Gastrocnemius medialis (tissue), 4 donors: ENCODE measurements around the gene SLC36A3. TPM values are rescaled to one million over a fixed set of nuclear protein-coding genes. Genes with fewer than 3 reads are reported as not detected.

ENCODE experiments used
- ATAC-seq, 2 donors: fragments of 150-250 bp; one replicate each; pipeline ENCODE4 v1.9.1; 2016
- DNase-seq, 2 donors: peaks; one replicate each; pipeline ENCODE4 v3.0.0-alpha.2; 2019
- H3K27ac ChIP-seq, 4 donors: fragments of 200-600 bp; sonication (generic); 1 replicate in 1 of 4; 2 replicates in 3 of 4; pipeline ENCODE4 v1.5.1; 2016 to 2018; ENCODE audit warnings: mild to moderate bottlenecking in 2 of 4, moderate library complexity in 1 of 4
- H3K27me3 ChIP-seq, 3 donors: fragments of 200-600 bp; sonication (generic) in 2 of 3; 1 replicate in 1 of 3; 2 replicates in 2 of 3; pipeline versions ENCODE4 v1.5.1 to v1.6.0; 2016 to 2019; ENCODE audit warnings: mild to moderate bottlenecking in 1 of 3, moderate library complexity in 1 of 3
- H3K36me3 ChIP-seq, 2 donors: fragments of 200-600 bp; sonication (generic) in 1 of 2; one replicate each; pipeline ENCODE4 v1.5.1; 2017 to 2018
- H3K4me1 ChIP-seq, 2 donors: fragments of 200-600 bp; sonication (generic) in 1 of 2; one replicate each; pipeline ENCODE4 v1.5.1; 2016 to 2017; ENCODE audit warnings: mild to moderate bottlenecking in 2 of 2
- H3K4me3 ChIP-seq, 4 donors: fragments of 200-600 bp; sonication (generic) in 3 of 4; 1 replicate in 1 of 4; 2 replicates in 3 of 4; pipeline ENCODE4 v1.5.1; 2016 to 2019; ENCODE audit warnings: mild to moderate bottlenecking in 2 of 4
- H3K9me3 ChIP-seq, 3 donors: fragments of 200-600 bp; sonication (generic) in 2 of 3; 1 replicate in 1 of 3; 2 replicates in 2 of 3; pipeline ENCODE4 v1.5.1; 2016 to 2019
- CTCF ChIP-seq, 5 experiments: fragments of 450-650 bp in 3 of 5; fragments of 200-600 bp in 2 of 5; sonication (generic) in 2 of 5; IDR thresholded peaks in 4 of 5; conservative IDR thresholded peaks in 1 of 5; 1 replicate in 4 of 5; 2 replicates in 1 of 5; pipeline ENCODE4 v1.5.1; 2016 to 2019; ENCODE audit warnings: antibody characterized with exemption in 5 of 5, mild to moderate bottlenecking in 3 of 5, moderate library complexity in 3 of 5
- POLR2A ChIP-seq, 2 donors: fragments of 450-650 bp; IDR thresholded peaks; one replicate each; pipeline ENCODE4 v1.6.1; 2017; ENCODE audit warnings: antibody characterized with exemption in 2 of 2, mild to moderate bottlenecking in 2 of 2, moderate library complexity in 2 of 2
- in situ Hi-C, 4 donors: fragments of 200-750 bp; cut with MboI; loops; one replicate each; pipeline versions ENCODE4 v1.15.0 to v1.8.0; 2017; ENCODE audit warnings: low sequenced_read_pairs in 4 of 4
- intact Hi-C: fragments of 100-400 bp; cut with DNase I; formaldehyde crosslinking; loops from one replicate; pipeline ENCODE4 v1.15.1; 2023; ENCODE audit warnings: low total_unique reads
- total RNA-seq, 4 donors: library from RNA; depleted of rRNA; stranded (reverse); fragments of >200 nt; gene quantifications; one replicate each; pipeline versions ENCODE4 v1.1.0 to v1.2.3, GENCODE V29; 2016

SLC36A3 gene
- total RNA-seq, 4 donors from 2014 or later, result not detected

DNA sequence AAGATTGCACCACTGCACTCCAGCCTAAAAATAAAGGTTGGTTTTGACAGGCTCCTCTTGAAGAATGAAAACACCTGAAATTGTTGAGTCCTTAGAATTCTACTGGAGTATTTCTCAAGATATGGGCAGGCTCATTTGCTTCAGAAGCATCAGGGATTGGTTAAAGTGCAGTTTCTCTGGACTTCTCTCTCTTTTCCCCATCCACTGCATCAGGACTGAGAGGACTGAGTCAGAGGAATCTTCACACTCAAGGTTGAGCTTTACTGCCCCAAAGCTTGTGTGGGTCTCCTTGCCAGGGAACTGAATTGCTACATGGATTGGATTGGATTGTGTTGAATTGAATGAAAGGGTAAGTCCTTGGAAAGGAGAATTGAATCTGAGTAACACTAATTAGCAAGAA, 72.2 kb downstream of the SLC36A3 start:
- H3K9me3 ChIP-seq, result no peaks in the 10 kb centered on the region
- ATAC-seq (no peak), DNase-seq (no peak)
- no peaks in the 10 kb centered on the region for H3K36me3 ChIP-seq
- H3K4me1 ChIP-seq, result peaks cover 11 to 23% of the 10 kb centered on the region in 2 donors
- H3K27me3 ChIP-seq, result no peaks in the 10 kb centered on the region
- TF ChIP-seq POLR2A (IDR thresholded peaks at IDR 0.05) (no peak), CTCF (IDR thresholded peaks at IDR 0.05 in 4 of 5, conservative IDR thresholded peaks at IDR 0.05 in 1 of 5) (no peak)
- no peak overlapping the region for H3K4me3 ChIP-seq
- H3K27ac ChIP-seq, result no peak overlapping the region
- in situ Hi-C loops, result loop anchor here in 3 of 4 donors (10.0 to 25.0 kb wide), 2 partner anchors 94 to 107 kb away; no protein-coding TSS in a partner anchor
- intact Hi-C loops, result no loop called here

DNA sequence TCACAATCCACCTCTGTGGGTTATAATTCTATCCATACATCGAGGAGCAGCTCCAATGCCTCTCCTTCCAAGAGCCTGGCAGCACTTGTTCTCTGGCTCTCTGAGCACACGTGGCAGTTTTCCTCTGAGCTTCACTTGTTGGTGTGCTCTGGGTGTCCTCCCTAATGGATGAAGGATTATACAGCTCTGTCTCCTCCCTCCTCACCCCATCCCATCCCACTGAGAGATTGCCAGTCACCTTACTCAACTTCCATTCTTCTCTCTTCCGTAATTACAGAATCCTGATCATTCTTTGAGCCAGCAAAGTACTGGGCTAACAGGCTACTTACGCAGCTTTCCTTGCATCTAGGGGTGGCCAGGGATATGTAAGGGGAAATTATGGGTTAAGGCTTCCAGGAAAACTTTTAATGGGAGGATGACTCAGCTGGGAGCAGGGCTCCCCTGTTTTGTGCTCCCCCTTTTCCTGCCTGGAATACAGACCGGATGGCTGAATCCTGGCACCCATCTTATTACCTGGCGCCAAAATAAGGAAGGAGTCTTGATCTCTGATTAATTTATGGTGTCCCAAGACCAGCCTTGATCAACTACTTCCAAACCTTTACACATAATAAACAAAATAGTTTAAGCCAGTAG, 73.4 kb downstream of the SLC36A3 start:
- no peak overlapping the region for H3K4me3 ChIP-seq
- ATAC-seq (no peak), DNase-seq (peak in 1 of 2 donors; percentile 2)
- H3K9me3 ChIP-seq, result no peaks in the 10 kb centered on the region
- TF ChIP-seq CTCF (IDR thresholded peaks at IDR 0.05 in 4 of 5, conservative IDR thresholded peaks at IDR 0.05 in 1 of 5), result no peak
- TF ChIP-seq POLR2A (IDR thresholded peaks at IDR 0.05), result no peak
- peaks cover 8 to 18% of the 10 kb centered on the region in 2 donors for H3K4me1 ChIP-seq
- H3K27ac ChIP-seq, result peak overlapping the region in 2 of 4 donors; percentile 32 to 53
- no peaks in the 10 kb centered on the region for H3K36me3 ChIP-seq
- in situ Hi-C loops (loop anchor here in 3 of 4 donors (10.0 to 25.0 kb wide), 2 partner anchors 93 to 105 kb away; no protein-coding TSS in a partner anchor), intact Hi-C loops (no loop called here)
- no peaks in the 10 kb centered on the region for H3K27me3 ChIP-seq

GRCh38 chr5:151228986-151229385, 74.6 kb downstream of the SLC36A3 start:
- in situ Hi-C loops, result loop anchor here in 1 of 4 donors (25.0 kb wide), 1 partner anchor 92 kb away; no protein-coding TSS in a partner anchor
- Histone ChIP-seq H3K4me1 (peaks cover 6 to 7% of the 10 kb centered on the region in 2 donors), H3K4me3 (no peak overlapping the region), H3K9me3 (no peaks in the 10 kb centered on the region), H3K36me3 (no peaks in the 10 kb centered on the region), H3K27ac (no peak overlapping the region), H3K27me3 (no peaks in the 10 kb centered on the region)
- intact Hi-C loops, result no loop called here
- ATAC-seq (no peak), DNase-seq (no peak)
- no peak for TF ChIP-seq POLR2A (IDR thresholded peaks at IDR 0.05)
- TF ChIP-seq CTCF (IDR thresholded peaks at IDR 0.05 in 4 of 5, conservative IDR thresholded peaks at IDR 0.05 in 1 of 5), result no peak

GRCh38 chr5:151227918-151228447, 75.6 kb downstream of the SLC36A3 start:
- Histone ChIP-seq H3K4me3 (no peak overlapping the region), H3K36me3 (no peaks in the 10 kb centered on the region), H3K27me3 (no peaks in the 10 kb centered on the region), H3K4me1 (peaks cover 3 to 8% of the 10 kb centered on the region in 2 donors), H3K9me3 (no peaks in the 10 kb centered on the region), H3K27ac (no peak overlapping the region)
- DNase-seq, result peak in 1 of 2 donors; percentile 6
- TF ChIP-seq POLR2A (IDR thresholded peaks at IDR 0.05) (no peak), CTCF (IDR thresholded peaks at IDR 0.05 in 4 of 5, conservative IDR thresholded peaks at IDR 0.05 in 1 of 5) (no peak)
- in situ Hi-C loops (loop anchor here in 1 of 4 donors (25.0 kb wide), 1 partner anchor 91 kb away; no protein-coding TSS in a partner anchor), intact Hi-C loops (no loop called here)
- no peak for ATAC-seq

Other genes starting within 250 kb of the SLC36A3 start
- 100 to 1,000 TPM; 112 to 228 (median 188) TPM for gene TNIP1, start 222.7 kb downstream of the SLC36A3 start, total RNA-seq
- gene ANXA6, start 146.0 kb downstream of the SLC36A3 start, total RNA-seq, result 100 to 1,000 TPM in 3 of 4 donors, 10 to 100 TPM in 1; 91.6 to 164 (median 142) TPM
- gene CCDC69, start 79.7 kb downstream of the SLC36A3 start, total RNA-seq, result 100 to 1,000 TPM in 3 of 4 donors, 10 to 100 TPM in 1; 93.4 to 128 (median 114) TPM
- gene GM2A, start 50.6 kb downstream of the SLC36A3 start, total RNA-seq, result 1 to 10 TPM; 5.0 to 7.2 (median 5.7) TPM
- 10 to 100 TPM in 3 of 4 donors, 1 to 10 TPM in 1; 8.8 to 22.9 (median 16.4) TPM for gene SLC36A2, start 43.8 kb upstream of the SLC36A3 start, total RNA-seq
- 10 to 100 TPM in 2 of 4 donors, 1 to 10 TPM in 2; 4.6 to 14.7 (median 8.5) TPM for gene SLC36A1, start 143.8 kb upstream of the SLC36A3 start, total RNA-seq